Choroid plexus epithelial cell (primary cell): Measurements from ENCODE around the gene ACSM6.

Source experiments
- DNase-seq: peaks from one replicate; pipeline ENCODE4 v3.0.0-alpha.2; 2010; ENCODE audit warnings: low read depth
- H3K4me3 ChIP-seq: 2 replicates; pipeline ENCODE4 v1.5.1; 2011; ENCODE audit warnings: low read depth, mild to moderate bottlenecking, control low read depth, low read length, moderate library complexity
- TF ChIP-seq, protein P1 (sequence below): conservative IDR thresholded peaks from 2 replicates; pipeline ENCODE4 v1.5.1; 2011; ENCODE audit warnings: low read depth, mild to moderate bottlenecking, control low read depth, inconsistent platforms, low read length, moderate library complexity

Gene ACSM6

GRCh38 chr10:95254629-95255028 lies 60.6 kb downstream of the ACSM6 start:
- DNase-seq = no peak
- H3K4me3 ChIP-seq = no peak overlapping the region
- TF ChIP-seq, protein P1, sequence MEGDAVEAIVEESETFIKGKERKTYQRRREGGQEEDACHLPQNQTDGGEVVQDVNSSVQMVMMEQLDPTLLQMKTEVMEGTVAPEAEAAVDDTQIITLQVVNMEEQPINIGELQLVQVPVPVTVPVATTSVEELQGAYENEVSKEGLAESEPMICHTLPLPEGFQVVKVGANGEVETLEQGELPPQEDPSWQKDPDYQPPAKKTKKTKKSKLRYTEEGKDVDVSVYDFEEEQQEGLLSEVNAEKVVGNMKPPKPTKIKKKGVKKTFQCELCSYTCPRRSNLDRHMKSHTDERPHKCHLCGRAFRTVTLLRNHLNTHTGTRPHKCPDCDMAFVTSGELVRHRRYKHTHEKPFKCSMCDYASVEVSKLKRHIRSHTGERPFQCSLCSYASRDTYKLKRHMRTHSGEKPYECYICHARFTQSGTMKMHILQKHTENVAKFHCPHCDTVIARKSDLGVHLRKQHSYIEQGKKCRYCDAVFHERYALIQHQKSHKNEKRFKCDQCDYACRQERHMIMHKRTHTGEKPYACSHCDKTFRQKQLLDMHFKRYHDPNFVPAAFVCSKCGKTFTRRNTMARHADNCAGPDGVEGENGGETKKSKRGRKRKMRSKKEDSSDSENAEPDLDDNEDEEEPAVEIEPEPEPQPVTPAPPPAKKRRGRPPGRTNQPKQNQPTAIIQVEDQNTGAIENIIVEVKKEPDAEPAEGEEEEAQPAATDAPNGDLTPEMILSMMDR = no peak

DNA sequence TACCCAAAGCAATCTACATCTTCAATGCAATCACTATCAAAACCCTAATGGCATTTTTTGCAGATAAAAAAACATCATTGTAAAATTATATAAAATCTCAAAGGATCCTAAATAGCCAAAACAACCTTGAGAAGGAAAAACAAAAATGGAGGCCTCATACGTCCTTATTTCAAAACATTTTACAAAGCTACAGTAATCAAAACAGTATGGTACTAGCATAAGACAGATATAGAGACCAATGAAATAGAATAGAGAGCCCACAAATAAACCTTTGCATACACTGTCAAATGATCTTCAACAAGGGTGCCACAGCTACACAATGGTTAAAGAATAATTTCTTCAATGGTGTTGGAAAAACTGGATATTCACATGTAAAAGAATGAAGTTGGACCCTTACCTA lies 62.2 kb downstream of the ACSM6 start:
- no peak overlapping the region for H3K4me3 ChIP-seq
- DNase-seq = no peak
- TF ChIP-seq, protein P1 = no peak

DNA sequence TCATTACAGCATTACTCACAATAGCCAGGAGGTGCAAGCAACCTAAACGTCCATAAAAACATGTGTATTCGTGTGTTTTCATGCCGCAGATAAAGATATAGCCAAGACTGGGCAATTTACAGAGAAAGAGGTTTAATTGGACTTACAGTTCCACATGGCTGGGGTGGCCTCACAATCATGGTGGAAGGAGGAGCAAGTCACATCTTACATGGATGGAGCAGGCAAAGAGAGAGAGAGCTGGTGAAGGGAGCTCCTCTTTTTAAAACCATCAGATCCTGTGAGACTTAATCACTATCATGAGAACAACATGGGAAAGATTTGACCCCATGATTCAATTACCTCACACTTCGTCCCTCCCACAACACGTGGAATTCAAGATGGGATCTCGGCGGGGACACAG lies 63.8 kb downstream of the ACSM6 start:
- DNase-seq = no peak
- H3K4me3 ChIP-seq = no peak overlapping the region
- TF ChIP-seq, protein P1 = no peak

- DNase-seq = peak; percentile 97
- H3K4me3 ChIP-seq = no peak overlapping the region
- TF ChIP-seq, protein P1 = no peak
Measured at GRCh38 chr10:95260397-95260881, 66.4 kb downstream of the ACSM6 start.

DNA sequence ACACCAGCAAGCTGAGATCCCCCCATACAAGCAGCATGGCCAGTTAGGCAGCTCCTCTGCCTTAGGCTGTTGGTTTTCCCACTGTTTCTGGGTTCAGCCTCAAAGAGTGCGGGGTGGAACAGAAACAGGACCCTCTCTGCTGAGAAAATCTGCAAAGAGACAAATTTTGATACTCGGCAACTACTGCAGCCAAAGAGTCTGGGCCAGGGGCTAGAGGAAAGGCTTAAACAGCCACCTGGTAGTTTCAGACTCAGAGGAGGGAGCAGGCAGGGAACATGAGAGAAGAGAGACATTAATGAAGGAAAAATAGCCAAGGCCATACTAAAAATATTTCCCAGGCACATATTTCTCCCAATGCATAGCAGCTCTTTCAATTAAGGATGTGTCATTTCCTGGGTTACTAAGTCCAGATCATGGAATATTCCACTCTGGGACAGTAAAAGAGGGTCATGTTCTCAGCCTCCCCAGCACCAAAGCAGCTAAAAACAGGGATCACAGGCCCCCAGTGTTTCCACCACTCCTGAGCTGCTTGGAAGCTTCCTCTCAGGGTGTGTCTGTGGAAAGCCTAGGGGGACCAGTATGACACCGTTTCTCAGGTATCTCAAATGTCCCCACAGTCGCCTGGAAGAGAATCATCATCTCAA lies 67.0 kb downstream of the ACSM6 start:
- H3K4me3 ChIP-seq = no peak overlapping the region
- TF ChIP-seq, protein P1 = no peak
- peak; percentile 51 for DNase-seq

DNA sequence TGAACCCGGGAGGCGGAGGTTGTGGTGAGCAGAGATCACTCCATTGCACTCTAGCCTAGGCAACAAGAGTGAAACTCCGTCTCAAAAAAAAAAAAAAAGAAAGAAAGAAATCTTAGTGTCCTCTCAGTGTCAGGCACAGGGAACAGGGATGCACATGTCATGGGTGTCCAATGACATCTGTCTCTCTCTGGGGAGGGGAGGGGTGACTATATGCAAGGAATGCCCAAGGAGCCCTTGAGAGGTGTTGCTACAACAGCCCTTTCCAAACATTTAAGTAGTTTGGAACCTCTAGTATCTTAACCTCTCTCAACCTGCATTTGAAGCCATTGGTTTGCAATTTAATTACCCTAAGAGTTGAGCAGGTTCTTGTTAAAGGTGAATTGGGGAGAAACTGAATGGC lies 67.9 kb downstream of the ACSM6 start:
- no peak for DNase-seq
- TF ChIP-seq, protein P1 = no peak
- H3K4me3 ChIP-seq = no peak overlapping the region
